ENCODE data around the gene MLF2. TPM values are rescaled to one million over a fixed set of nuclear protein-coding genes. Genes with fewer than 3 reads are reported as not detected.
A peak's percentile ranks its signal among the peaks of the same experiment; 100 is the strongest.

Gene MLF2
- total and polyA plus RNA-seq, 2 of the 13 experiments (the other 11 are each of a cell fraction or from before 2014, with no cell fraction given): 88.1 to 167 TPM

- no peak for TF ChIP-seq ZNF503 (CRISPR knock-in tag; IDR thresholded peaks at IDR 0.05)
- TF ChIP-seq ZNF343 (CRISPR knock-in tag; IDR thresholded peaks at IDR 0.05): no peak
- 0 out of 2 replicates have a peak, but pooled peaks have one; percentile 32 for TF ChIP-seq SMYD3 (CRISPR knock-in tag; IDR thresholded peaks at IDR 0.05)
- TF ChIP-seq SMAD3 (CRISPR knock-in tag; IDR thresholded peaks at IDR 0.05): no peak
- no peak for TF ChIP-seq ZNF160 (CRISPR knock-in tag; IDR thresholded peaks at IDR 0.05)
- TF ChIP-seq CENPT (CRISPR knock-in tag; IDR thresholded peaks at IDR 0.05; ENCODE audit: low read depth): no peak
- TF ChIP-seq KIAA2018 (CRISPR knock-in tag; IDR thresholded peaks at IDR 0.05; ENCODE audit: borderline replicate concordance): no peak
- no peak for TF ChIP-seq ELF1 (CRISPR knock-in tag; IDR thresholded peaks at IDR 0.05)
- TF ChIP-seq ZNF317 (CRISPR knock-in tag; IDR thresholded peaks at IDR 0.05): 0 out of 2 replicates have a peak, but pooled peaks have one; percentile 46
- no peak for TF ChIP-seq GMEB2 (CRISPR knock-in tag; IDR thresholded peaks at IDR 0.05; ENCODE audit: low read depth)
- TF ChIP-seq HDAC1 (CRISPR knock-in tag; IDR thresholded peaks at IDR 0.05): peak; percentile 59
- TF ChIP-seq ZNF781 (CRISPR knock-in tag; IDR thresholded peaks at IDR 0.05; ENCODE audit: borderline replicate concordance, not compliant biosample characterization): no peak
- TF ChIP-seq TCF12 (IDR thresholded peaks at IDR 0.05): no peak
- TF ChIP-seq TCF12 (CRISPR knock-in tag; IDR thresholded peaks at IDR 0.05): no peak
- TF ChIP-seq ZNF225 (CRISPR knock-in tag; IDR thresholded peaks at IDR 0.05): peak; percentile 36; the same call in 1 of the 2 replicates
- peak; percentile 92 for TF ChIP-seq SRY (CRISPR knock-in tag; IDR thresholded peaks at IDR 0.05)
- TF ChIP-seq SRSF4 (IDR thresholded peaks at IDR 0.05; ENCODE audit: low read depth, low read length, poor library complexity, severe bottlenecking): no peak
- TF ChIP-seq ZNF761 (CRISPR knock-in tag; conservative IDR thresholded peaks at IDR 0.05): no peak
These were observed 14.7 kb upstream of the MLF2 start (continued) for GRCh38 chr12:6767353-6768319.
